GM21737 (cell line): ENCODE measurements around the gene HCRT.
"Not testable (repeated sequence)": the region's sequence is repeated elsewhere in the genome, so short reads cannot be mapped to it uniquely, and the experiment has no call there.

ENCODE experiments used
- ATAC-seq: cut with Tn5 transposase; IDR thresholded peaks from one replicate; pipeline ENCODE4 v1.9.1; 2021; ENCODE audit warnings: mild to moderate bottlenecking, moderate library complexity; ENCODE audit not compliant: unreplicated experiment

The HCRT gene

DNA sequence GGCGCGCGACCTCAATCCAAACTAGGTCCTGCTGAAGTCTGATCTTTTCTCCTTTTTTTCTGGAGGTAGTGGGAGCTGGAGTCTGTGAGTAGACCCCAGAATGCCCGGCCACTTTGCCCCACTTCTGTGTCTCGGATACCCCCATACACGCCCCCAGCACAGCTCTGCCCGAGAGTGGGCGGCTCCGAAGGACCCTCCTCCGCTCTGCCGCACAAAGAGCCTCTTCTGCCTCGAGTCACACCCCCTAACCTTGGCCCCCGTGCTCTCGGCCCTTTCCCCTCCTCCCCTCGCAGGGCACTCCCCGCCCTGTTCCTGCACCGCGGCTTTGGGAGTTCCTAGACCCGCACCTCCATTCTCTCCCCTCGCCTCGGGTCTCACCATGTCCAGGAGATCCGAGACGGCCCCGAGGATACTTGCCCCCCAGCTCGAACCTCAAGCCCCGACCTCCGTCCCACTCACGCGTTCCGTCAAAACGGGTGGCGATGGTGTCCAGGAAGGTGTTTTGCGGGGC is 4.8 kb downstream of the HCRT start:
- no peak for ATAC-seq

DNA sequence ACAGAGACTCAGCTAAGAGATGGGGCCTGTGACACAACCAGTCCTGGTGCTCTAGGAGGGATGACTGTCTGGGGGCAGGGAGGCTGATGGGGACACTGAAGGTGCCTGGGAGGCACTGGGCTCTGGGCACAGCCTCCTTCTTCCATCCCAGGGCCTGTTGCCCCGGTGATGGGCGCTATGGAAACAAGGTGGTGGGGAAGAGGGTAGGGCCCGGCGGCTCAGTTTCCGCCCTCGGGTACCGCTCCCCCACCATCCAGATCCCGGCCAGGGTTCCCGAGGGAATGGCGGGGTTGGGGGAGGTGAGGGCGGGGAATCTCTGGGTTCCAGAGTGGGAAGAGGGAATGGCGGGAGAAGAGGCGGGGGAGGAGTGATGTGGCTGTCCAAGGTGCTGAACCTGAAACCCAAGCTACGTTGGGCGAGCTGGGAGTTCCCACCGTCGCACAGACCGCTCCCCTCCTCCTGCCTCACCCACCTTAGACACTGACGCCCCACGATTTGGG is 5.3 kb downstream of the HCRT start:
- no peak for ATAC-seq

DNA sequence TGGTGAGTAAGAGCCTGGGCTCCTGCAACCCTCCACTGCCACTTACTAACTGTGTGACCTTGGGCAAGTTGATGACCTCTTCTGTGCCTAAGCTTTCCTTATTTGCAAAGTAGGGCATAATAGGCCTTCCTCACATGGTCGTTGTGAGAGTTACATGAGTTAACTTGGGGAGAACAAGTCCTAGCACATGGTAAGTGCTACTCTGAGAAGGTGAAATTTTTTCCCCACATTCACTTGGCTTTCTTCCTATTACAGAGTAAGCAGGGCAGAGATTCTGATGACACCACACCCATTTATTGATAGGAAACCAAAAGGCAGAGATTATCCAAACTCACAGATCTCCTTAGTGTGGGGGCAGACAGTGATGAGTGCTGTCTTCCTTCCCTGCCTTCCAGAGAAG is 5.9 kb downstream of the HCRT start:
- ATAC-seq, result no peak

DNA sequence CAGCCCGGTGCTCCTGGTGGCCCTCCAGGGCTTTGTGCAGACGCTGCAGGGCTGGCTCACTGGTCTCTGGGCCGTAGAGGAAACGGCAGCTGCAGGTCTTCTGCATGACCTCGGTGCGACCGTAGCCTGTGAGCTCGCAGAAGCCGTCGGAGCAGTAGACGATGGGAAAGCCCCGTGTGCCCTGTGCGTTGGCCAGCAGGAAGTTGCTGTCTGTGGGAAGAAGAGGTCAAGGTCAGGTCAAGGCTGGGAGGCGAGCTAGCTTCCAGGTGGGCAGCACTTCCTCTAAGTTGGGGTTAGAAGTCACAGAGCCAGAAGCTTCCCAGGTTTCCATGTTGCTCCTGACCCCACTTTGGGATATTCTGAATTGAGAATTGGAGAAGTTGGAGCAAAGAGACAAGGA is 6.4 kb downstream of the HCRT start:
- no peak for ATAC-seq

DNA sequence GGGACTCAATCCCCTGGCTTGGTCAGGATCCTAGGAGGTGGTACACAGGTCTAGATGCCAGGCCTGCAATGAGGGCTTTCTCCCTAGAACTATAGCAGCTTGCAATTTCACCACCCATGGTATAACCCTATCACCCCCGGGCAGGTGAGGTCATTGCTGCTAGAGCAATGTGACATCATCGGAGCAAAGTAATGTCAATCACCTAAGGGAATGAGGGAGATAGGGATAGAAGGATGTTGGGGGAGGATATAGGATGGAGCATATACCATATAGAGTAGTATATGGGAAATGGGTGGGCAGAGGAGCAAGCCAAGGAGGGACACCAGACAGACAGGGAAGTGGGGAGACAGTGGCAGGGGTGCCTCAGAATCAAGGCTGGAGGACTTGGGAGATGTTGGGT is 7.6 kb downstream of the HCRT start:
- no peak for ATAC-seq

DNA sequence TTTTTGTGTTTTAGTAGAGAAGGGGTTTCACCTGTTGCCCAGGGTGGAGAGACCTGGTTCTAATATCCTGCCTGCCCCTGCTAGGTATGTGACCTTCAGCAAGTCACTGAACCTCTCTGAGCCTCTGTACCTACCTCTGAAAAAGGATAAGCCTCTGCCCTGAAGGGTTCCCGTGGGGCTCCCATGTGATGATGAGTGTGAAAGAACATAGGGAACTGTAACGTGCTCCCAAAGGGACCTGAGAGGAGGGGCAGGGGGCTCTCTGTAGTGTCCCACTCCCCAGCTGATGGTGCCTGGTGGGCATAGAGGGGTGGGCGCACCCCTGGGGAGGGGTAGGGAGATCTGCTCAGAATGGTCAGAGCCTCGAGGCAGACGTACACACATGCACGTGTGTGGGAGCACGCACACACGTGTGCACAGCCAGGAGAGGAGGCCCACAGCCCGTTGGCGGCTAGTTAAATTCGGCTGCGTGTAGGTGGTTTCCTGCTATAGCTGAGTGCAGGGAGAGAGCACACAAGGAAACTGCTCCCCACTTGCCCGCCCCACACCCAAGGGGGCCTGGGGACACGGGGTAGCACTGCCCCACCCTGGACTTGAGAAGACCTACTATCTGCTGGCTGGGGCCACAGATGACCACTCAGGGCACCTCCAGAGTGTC is 11.0 kb downstream of the HCRT start:
- ATAC-seq, result no peak

DNA sequence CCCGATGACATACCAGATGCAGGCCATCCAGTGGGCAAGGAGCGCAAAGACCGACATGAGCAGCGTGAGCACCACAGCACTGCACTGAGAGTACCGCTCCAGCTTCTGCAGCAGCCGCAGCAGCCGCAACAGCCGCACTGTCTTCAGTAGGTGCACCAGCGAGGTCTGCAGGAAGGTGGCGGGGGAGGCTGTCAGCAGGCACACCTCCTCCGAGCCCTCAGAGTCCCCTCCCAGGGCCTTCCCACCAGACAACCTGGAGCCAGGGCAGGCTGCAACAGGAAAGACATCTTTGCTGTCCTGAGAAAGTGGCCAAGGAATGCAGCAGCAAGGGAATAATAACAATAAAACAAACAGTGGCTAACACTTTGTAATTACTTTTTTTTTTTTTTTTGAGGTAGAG is 13.4 kb downstream of the HCRT start:
- no peak for ATAC-seq

DNA sequence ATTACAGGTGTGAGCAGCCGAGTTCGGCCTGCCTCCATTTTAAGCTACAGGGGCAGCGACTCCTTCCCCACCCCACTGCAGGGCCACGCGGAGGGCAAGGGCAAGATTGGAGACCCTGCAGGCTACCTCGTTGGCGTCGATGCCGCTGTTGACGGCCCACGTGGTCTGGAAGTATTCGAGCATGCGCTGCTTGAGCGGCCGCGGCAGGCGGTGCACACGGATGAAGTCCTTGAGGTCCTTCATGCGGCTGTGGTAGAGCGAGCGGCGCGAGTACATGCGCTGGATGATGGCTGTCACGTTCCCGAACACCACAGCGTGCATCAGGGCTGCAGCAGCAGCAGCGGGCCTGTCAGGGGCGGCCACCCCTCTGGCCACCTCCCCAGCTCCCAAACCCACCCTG is 15.9 kb downstream of the HCRT start:
- ATAC-seq, result no peak

DNA sequence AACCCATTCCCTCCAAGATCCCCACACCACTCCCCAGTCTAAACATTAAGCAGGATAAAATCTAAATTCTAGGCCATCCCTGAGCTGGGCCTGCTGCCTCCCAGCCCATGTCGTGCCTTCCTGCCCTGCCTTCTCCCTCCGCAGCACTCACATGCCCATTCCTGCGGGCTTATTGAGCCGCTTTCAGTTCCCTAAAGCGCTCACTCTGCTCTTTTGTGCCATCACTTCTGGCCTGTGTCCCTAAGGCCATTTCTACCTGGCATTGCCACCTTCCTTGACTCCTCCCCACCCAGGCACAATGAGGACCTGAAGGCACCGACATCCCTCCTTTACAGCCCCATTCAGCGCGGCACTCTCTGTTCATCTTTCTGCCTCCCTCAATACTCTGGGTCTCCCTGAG is 17.4 kb downstream of the HCRT start:
- ATAC-seq, result no peak

DNA sequence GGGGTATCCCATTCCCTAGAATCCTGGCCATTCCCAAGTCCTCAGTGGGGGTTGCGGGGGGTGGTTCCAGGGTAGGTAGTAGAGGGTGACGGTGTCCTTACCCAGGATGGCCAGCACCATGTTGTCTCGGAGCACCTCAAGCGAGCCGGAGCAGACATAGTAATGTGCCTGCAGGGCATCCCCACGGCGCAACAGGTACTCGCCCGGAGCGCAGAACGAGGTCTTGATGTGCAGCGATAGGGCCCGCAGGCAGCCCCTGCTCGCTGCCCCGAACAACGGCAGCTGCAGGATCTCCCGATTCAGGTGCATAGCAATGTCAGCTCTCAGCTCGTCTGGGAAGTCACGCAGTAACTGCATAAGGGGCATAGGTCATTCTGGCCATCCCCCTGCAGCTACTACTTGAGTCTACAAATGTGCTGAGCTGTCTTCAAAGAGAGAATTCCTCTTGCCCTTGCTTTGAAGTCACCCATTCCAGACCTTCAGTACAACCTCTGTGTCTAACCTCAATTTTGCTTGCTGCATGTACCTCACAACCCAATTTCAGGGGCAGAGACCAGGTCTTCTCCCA is 19.0 kb downstream of the HCRT start:
- ATAC-seq, result no peak

DNA sequence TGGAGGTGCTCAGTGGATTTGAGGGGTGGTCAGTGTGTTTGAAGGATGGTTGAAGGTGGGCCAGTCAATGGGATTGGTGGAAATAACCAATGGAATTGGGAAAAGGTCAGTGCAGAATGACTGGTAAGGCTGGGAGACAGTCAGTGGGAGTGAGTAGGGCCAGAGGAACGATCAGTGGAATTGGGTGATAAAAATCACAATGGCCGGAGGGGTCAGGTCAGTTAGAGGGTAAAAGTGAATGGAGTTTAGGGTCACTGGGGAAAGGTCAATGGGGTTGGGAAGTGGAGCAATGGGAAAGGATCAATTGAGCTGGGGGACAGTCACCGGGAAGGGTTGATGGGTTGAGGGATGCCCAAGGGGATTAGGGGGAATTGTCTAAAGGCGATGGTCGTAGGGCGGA is 19.5 kb downstream of the HCRT start:
- no peak for ATAC-seq

DNA sequence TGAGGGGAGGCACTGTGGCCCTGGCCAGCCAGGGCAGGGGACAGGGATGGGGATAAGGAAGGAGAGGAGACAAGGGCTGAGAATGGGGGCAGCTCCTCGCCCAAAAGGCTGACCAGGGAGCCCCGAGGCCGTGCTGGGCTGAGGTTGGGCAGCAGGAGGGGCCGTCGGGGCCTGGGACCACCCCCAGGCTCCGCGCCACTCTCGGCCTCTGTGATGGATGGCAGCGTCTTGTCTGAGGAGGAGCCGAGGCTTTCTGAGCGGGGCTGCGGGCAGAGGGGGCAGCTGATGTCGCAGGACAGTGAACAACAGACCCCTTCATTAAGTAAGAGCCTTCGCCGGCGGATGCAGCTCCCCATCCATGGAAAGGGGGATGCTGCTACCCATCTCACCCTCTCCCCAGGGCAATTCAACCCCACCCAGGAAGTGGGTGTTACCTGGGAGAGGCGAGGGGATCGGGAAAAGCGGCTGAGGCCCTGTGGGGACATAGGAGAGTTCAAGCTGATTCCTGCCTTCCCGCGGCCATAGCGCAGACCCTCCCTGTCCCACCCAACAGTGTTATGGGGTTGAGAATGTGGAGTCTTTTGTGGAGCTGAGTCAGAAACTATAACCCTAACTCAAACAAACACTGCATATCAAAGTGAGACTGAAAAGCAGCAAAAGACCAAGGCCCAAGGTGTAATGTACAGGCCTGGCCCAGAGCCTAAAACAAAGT is 21.4 kb downstream of the HCRT start:
- ATAC-seq, result no peak

DNA sequence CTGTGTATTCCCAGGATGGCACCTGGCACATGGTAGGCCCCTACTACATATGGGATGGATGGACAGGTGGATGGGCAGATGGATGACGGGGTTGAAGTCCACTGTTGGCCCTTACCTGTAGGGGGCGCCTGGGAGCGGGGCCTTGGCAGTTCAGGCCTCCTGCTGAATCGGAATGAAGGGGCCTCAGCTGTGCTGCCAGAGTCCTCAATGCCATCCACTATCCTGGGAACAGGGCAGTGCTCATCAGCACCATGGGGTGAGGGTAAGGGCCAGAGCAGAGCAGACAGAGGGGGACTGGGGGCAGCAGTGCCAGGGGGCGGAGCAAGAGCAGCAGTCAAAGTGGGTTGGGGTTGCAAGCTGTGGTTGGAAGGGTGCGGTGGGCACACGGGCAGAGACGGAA is 22.1 kb downstream of the HCRT start:
- no peak for ATAC-seq

DNA sequence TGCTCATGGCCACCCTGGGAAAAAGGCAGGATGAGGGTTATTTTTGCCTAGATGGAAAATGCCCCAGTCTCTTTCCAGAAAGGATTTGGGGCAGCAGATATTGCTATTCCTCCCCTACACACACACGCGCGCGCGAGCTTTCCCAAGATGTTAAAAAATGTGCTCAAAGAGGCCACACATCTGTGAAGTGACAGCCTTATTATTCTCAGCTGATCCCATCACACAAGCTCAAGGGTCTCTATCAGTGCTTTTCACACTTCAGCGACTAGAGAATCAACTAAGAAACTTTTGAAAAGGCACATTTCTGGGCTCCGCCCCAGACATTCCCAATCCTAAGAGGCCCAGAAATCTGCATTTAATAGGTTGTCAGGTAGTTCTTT is 24.7 kb downstream of the HCRT start:
- no peak for ATAC-seq

DNA sequence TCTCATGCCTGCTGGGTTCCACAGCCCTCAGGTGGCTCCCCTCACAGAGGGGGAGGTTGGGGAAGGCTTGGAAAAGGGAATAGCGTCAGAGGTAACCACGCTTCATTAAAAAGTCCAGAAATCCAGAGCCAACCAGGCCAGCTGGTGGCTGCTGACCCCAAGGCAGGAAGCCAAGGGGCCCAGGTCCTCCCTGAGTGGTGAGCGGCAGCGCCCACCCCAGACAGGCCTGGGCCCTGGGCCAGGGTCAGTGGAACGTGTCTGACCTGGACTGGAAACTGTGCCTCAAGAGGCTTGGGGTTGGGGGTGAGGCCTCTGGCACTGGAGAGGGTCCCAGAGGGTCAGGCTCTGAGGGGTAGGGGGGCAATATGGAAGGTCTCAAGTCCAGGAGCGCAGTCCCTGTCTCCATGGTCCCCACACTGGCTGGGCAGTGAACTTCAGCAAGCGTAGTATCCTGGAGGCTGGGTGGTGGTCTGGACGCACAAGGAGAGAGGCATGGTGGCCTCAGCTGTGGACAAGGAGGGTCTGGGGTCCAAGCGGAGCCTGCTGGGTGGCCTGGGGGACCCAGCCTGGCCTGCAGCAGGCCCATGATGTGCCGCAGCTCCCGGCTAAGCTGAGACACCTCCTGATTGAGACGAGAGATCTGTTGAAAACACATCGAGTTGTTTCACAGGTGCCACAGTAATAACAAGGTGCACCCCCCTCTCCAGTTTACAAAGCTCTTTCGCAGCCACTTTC is 25.3 kb downstream of the HCRT start:
- no peak for ATAC-seq

DNA sequence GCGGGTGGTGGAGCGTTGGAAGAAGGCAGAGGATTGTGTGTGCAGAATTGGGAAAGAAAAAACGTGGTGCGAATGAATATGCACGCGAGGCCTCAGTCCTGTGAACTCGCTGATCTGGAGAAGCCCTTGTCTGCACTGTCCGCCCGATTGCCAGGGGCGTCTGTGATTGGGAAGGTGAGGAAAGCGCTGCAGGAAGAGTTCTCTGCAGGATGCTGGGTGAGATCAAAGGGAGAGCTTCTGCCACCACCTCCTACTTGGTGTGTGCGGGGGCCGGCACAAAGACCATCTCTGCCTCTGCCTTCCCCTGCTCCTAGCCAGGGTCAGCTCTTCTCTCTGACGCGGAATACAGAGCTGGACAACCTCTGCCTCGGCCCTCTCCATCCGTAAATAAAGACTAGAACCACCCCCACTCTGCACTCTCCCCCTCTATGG is 29.6 kb downstream of the HCRT start:
- ATAC-seq, result no peak

DNA sequence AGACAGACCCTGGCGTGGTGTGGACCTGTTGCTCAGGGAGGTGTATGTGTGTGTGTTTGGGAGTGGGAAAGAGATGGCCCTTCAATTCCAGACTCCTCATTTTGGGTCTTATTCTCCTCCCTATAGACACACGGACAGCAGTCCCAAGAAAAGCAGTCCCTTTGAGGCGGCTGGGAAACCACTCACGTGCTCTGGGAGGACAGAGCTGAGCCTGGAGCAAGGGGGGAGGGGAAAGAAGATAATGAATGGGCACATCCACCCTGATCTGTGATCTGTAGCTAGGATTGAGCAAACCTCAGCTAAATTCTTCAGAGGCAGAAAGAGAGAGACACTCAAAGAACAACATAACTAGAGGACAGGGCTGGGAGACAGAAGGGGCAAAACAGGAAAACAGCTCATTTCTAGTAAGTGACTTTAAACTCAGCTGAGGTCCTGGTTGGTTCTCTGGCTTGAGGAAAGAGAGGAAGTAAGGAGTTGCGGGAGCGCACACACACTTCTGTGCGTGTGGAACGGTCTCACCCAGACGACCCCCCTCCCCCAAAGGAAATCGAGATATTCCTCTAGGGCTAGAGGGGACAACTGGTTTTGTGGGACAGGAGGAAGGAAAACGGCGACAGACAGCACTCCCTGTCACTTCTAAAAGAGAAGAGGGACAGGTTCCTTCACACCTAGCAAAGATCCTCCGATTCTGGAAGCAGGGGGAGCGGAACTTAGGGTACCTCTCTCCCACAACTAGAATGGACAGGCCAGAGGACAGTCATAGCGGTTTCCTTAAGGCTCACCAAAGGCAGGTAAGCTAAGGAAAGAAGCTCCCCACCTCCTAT is 31.1 kb downstream of the HCRT start:
- ATAC-seq, result no peak

DNA sequence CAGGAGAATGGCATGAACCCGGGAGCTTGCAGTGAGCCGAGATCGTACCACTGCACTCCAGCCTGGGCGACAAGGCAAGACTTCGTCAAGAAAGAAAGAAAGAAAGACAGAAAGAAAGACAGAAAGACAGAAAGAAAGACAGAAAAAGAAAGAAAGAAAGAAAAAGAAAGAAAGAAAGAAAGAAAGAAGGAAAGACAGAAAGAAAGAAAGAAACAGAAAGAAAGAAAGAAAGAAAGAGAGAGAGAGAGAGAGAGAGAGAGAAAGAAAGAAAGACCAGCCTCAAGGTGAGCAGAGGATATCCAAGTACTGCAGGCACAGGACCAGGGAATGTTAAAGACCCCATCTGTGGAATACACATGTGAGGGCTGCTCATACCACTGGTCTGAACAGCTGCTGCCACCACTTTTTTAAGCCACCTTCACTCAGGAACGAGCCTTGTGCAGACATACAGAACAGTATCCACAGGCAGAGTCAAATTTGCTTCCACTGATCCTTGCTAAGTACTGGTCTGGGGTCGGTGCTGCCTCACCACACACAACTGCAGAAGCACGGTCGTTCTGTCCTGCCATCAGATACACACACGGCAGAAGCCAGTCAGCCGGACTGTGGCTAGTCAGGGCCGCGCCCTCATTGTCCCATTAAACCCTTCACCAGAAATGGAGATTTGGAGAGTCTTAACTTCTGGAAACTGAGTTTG is 38.2 kb downstream of the HCRT start:
- no peak for ATAC-seq

DNA sequence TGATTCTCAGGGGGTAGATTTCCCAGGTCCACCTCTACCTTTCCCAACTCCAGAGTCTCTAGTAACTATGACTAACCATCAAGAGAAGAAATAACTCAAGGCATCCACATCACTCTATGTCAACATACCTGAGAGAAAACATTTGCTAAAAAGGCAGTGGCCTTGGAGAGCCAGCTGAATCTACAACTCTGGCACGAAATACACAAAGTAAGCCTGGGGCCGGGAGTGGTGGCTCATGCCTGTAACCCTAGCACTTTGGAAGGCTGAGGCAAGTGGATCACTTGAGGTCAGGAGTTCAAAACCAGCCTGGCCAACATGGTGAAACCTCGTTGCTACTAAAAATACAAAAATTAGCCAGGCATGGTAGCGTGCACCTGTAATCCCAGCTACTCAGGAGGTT is 42.1 kb downstream of the HCRT start:
- ATAC-seq, result not testable (repeated sequence)

DNA sequence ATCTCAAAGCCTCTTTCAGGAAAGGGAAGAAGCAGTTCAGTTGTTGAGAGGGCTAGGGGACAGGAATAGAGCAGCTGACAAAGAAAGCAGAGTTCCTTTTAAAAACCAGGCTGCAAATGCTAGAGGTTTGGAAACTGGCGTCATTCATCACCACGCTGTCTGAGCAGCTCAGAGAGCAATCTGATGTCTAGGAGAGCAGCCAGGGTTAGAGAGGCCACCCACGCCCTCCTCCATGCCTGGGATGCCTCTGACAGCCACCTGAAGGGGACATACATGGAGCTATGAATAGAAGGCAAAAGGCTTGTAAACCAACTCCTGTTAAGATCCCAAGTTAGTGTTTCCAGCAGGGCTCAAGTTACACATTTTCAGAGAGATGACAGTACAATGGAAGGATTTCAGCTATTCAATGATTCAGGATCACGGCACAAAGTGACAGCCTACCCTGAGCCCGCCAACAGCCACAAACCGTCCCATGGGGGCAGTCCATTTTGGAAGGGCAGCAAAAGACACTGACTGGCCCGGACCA is 42.8 kb downstream of the HCRT start:
- ATAC-seq, result no peak
